HuH-7.5 (cell line): ENCODE data around the gene RABGAP1L.
"Not testable (repeated sequence)": the region's sequence is repeated elsewhere in the genome, so short reads cannot be mapped to it uniquely, and the experiment has no call there.

Source experiments
- DNase-seq: peaks from one replicate; pipeline ENCODE4 v3.0.0; 2011; ENCODE audit warnings: low spot score

Gene RABGAP1L

DNA sequence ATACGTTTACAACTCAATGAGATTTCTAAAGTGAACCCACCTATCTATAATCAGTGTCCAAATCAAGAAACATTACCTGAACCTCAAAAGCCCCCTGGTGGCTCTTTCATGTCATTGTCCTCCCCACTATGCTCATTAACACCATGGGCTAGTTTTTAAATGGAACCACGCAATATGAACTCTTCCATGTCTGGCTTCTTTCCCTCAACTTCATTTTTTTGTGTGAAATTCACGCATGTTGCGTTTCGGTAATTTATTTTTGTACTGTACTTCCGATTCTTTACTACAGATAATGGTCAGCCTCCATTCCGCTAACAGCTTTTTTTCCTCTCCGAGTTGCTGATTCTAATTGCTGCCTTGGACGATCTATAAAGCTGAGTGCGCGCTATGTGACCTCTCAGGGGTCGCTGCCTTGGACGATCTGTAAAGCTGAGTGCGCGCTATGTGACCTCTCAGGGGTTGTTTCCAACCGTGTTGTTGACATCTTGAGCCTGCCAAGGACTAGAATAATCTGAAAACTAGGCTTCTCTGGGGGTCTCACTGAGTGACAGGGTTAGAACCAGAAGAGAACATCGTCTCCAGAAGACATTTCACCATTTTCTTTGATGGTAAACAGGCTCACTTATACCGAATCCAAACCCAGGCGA lies 839.4 kb downstream of the RABGAP1L start:
- peak; percentile 39 for DNase-seq

DNA sequence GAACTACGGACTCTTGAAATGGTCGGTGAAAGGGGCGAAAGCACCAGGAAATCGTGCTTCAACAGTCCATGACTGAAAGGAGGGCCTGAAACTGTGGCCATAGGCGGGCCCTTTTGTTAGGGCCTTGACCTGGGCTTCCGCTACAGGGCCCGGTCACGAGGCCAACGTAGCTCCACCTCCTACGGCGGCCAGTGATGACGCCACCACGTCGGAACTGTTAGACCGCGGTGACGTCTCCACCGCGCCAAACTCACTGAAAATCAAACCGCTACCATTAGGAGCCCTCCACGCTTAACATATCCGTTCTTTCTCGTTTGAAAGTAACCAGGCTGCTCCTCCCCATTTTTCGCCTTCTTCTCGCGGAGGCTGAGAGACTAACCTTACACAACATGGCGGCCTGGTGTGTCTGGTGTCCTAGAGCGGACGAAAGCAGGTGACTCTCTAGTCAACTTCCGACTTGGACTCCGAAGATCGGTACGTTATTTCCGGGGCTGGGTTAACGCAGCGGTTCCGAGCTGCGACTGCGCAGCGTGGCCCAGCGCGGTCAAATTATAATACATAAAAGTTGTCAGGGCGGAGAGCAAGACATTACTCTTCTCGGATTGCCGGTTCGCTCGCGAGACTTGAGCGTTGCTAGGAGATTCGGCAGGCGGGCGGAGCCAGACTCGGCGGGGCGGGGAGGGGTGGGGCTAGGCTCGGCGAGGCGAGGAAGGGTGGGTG lies 840.1 kb downstream of the RABGAP1L start:
- peak; percentile 66 for DNase-seq

DNA sequence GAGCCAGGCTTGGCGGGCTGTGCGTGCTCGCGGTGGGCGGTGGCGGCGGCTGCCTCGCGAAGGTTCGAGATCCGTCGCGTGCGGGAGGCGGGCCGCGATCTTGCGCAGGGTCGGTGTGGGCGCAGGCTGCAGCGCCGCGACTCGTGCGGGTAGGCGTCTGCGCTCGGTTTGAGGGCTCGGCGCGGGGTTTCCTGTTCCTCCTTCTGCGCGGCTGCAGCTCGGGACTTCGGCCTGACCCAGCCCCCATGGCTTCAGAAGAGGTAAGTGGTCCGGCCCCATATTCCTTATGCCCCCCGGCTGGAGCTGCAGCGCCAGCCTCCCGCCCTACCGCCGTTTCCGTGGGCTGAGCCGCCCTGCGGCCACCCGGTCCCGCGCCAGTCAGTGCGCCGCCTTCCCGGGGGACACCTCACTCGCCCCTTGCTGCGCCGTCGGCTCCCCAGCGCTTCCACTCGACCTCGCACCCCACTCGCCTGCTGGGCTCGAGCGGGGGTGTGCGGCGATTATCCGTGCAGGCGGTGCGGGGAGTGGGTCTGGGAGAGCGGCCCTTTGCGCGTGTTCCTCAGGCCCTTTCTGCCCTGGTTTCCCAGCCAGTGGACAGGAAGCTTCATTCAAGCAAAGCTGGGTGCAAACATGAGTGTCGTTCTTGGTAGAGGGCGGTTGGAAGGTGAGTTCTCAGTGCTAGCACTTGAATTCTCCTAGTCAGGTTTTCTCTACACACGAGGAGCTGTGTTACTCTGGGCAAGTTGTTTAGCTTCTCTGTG lies 840.8 kb downstream of the RABGAP1L start, which contains the start of gene CACYBP:
Gene CACYBP, plus strand, starts transcription at position 12 of the 761 bp plus-strand sequence. Its CDS starts 234 bp downstream, at position 246.
- DNase-seq, result no peak

DNA sequence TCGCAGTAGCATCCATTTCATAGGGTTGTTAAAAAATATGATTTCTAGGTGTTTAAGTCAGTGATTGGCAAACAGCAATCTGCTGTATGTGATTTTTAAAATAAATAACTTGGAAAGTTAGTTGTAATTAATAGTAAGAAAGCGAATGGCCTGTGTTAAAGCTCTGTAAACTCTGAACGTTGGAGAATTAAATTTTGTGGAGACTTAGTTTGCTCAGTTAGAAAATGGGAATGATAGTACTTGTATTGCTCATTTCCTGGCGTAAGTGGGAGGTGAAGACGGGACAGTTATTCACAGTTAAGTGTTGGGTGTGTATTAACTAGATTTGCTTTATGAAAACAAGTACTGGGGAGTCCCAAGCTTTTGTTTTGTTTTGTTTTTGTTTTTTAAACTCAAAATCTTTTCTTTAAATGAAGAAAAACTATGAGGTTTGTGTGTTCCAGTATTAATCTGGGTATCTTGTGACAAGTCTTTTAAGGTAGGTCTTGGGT lies 841.4 kb downstream of the RABGAP1L start:
- DNase-seq, result no peak

DNA sequence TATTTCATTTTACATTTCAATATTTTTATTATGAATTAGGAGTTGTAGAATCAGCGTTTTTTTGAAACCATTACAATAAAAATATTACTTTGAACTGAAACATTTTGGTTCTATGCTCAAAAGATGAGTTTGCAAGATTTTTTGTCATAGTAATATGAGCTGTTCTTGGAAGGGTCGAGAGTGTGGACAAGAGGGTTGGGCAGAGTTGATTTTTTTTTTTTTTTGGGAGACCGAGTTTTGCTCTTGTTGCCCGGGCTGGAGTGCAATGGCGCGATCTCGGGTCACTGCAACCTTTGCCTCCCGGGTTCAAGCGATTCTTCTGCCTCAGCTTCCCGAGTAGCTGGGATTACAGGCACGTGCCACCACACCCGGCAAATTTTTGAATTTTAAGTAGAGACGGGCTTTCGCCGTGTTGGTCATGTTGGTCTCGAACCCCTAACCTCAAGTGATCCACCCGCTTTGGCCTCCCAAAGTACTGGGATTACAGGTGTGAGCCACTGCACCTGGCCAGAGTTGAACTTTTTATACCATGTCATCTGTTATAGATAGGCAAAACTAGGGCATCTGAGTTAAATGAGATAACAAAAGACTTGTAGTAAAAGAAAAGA lies 843.7 kb downstream of the RABGAP1L start:
- DNase-seq, result no peak

DNA sequence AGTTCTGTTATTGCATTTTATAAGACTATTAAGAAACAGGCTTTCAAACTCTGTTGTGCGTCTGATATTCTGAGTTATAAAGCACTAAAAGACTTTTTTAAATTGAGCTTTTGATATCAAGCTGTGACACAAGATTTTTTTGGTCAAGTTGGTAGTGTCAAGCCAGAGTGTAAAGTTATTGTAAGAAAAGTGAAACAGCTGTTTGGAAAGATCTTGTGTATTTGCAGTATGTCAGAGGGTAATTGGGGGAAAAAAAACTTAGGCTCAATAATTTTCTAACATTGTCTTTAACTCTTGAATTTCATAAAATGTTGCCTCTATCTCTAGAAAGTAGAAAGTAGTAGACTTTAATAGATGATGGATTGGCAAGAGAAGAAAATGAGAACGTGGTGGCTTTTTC lies 844.2 kb downstream of the RABGAP1L start:
- no peak for DNase-seq

DNA sequence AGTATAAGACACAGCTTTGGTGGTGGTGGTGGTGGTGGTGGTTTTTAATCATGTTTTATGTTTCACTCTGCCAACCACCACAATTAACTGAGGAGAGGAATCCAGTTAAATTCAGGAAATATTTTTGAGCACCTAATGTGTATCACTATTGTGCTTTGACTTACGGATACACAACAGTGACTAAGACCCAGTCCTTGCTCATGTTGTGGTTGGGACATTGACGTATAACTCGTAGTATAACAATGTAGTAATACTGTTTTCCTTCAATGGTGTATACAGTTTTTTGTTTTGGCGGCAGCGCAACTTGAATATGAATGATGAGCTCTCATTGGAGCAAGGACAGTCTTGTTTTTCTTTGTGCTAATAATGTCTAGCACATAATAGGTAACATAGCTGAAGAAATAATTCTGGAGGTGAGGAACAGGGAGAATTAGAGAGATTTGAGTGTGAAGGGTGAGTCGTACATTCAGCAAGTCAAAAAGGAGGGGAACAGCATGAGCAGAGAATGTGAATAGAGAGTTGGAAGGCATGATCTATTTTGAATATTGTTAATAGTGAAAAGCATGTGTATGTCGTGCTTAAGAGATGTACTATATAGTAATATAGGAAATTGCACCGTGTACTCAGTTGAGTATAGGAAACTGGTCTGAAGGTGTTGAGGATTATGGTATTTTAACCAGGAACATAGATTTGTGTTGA lies 845.9 kb downstream of the RABGAP1L start:
- no peak for DNase-seq

DNA sequence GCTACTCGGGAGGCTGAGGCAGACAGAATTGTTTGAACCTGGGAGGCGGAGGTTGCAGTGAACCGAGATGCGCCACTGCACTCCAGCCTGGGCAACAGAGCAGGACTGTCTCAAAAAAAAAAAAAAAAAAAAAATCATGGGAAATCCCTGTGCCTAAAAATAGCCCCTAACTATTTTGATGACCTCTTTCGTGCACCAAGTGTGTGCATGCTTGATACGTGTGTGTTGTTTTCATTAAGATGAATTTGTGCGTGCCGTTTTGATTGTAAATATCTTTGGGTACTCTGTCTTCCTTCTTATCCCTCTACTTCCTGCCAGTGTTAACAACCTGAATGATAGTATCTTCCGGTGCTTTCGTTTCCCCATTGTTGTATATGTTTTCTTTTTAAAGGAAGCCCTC lies 850.2 kb downstream of the RABGAP1L start:
- no peak for DNase-seq

DNA sequence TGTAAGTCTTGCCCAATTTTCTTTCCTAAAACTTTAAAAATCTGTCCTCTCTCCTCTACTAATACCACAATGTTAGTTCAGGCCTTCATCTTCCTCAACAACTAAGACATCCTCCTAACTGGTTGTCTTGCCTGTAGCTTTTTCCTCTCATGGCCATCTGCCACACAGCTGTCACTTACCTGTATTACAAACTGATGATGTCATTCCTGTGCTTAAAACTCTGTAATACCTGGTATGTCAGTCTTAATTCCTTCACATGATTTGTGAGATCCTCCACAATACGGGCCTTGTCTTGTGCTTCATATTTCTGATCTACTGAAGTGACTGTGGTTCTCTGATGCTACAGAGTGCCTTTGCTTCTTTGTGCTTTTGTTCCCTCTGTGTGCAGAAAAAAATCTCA lies 854.1 kb downstream of the RABGAP1L start:
- DNase-seq, result no peak

DNA sequence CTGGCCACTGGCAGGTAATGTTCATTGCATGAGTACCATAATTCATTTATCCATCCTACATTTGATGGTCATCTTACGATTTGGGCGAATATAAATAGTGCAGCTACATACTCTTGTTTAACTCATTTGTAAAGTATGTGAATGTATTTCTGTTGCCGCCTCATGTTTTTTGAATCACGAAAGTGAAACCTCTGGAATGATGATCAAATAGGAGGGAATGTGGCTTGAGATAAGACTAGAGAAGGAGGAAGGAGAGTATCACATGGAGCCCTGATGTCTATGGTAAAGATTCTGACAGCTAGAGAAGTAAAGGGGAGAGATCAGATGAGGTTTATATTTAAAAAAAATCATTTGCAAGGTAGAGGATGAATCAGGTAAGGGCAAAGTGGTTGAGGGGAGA lies 855.9 kb downstream of the RABGAP1L start:
- DNase-seq, result no peak

DNA sequence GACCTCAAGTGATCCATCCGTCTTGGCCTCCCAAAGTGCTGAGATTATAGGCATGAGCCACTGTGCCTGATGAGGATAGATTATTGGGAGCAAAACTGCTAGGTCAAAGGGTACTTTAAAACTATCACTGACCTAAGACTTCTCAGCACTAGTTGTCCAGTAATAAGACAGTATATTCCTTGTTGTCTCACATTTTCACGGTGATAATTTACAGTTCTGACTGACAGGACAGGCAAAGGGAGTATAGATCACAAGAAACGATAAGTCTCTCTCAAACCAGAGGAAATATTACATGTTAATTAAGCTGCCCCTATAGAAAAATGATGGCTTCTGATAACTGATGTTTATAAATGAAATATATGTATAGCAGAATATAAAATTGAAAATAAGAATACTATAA lies 860.2 kb downstream of the RABGAP1L start:
- DNase-seq, result no peak

DNA sequence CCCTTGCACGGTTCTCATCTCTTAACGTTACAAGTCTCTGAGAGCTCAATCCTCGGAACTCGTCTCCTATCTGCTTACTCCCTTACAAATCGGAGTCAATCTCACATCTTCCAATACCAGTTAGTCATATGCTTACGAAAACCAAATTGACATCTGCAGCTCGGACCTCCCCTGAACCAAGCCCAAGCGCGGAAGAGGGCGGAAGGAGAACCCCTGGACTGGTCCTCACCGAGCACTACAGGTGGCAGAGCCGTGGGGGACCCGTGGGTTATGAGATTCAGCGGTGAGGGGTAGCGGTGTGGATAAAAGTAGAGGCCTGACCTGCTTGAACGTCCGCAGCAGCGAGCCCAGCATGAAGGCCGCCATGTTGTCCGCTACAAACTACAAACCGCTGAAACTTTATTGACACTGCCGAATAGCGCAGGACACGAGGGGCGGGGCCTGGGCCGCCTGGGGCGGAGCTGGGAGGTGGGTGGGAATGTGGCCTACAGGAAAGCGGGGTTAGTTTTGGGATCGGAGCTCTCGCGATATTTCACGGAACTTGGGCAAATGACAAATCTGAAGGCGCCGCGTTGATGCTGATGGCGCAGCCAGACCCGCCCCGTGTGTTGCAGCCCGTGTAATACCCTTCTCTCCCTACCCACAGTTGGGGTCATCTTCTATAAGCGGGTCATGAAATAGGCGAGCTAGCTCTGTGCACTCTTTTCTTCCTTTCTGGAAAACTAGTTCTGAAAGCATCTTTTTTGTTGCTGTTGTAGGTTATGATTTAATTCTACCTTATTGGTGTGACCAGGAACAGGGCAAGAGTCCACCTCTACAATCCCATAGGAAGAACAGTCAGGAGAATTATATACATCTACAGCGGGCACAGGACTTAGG lies 864.0 kb downstream of the RABGAP1L start, which contains the start of gene MRPS14:
Gene MRPS14, minus strand, starts transcription at position 383 of the 879 bp plus-strand sequence. Its CDS starts 17 bp downstream, at position 366.
- peak; percentile 56 for DNase-seq

DNA sequence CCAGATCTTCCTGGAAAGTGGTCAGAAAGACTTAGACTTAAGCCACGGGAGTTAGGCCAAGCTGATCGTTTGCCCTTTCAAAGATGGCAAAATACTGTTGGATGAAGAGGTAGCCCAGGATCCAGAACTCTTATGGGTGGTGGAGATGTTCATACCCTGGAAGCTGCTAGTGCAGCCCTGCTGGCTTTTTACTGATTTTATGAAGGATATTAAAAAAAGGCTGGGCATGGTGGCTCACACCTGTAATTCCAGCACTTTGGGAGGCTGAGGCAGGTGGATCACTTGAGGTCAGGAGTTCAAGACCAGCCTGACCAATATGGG lies 864.6 kb downstream of the RABGAP1L start:
- DNase-seq, result not testable (repeated sequence)

DNA sequence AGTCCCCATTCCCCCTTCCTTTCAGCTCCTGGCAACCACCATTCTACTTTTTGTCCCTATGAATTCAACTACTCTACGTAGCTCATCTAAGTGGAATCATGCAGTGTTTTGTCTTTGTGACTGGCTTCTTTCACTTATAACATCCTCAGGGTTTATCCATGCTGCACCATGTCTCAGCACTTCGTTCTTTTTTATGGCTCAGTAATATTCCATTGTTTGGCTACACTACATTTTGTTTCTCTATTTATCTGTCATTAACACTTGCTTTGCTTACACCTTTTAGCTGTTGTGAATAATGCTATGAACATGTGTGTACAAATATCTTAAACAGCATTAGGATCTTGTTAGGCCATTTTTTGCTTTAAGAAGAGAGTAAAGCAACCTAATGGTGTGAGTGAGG lies 865.5 kb downstream of the RABGAP1L start:
- no peak for DNase-seq

DNA sequence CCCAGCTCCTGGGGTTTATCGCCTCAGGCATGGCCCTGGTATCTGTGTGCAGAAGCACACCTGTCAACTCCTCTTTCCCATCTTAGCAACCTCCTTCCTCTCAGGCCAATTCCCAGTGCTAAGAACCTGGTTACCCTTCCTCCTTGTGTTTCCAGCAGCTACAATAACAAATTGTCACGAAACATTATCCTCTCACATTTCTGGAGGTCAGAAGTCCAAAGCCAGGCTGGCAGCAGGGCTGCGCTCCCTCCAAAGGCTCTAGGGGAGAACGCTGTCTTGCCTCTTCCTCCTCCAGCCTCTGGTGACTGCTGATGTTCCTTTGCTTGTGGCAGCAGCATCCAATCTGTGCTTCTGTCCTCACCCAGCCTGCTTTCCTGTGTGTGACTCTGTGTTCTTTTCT lies 874.6 kb downstream of the RABGAP1L start:
- no peak for DNase-seq

DNA sequence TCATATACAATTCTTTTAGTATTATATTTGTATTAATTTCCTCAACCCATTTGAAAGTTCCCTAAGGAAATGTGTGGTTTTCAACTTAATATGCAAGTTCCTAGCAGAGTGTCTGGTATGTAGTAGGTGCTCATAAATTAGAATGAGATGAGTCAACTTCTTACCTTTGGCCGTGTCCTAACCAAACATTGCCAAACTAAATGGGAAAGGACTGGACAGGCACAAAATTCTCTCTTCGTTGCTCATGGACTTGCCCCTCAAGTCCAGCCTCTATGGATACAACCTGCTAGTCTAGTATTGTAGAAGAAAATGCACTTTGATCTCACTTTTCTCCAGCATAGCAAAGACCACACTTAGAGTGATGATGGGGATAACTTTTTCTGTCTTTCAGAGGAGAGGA lies 875.5 kb downstream of the RABGAP1L start:
- no peak for DNase-seq

DNA sequence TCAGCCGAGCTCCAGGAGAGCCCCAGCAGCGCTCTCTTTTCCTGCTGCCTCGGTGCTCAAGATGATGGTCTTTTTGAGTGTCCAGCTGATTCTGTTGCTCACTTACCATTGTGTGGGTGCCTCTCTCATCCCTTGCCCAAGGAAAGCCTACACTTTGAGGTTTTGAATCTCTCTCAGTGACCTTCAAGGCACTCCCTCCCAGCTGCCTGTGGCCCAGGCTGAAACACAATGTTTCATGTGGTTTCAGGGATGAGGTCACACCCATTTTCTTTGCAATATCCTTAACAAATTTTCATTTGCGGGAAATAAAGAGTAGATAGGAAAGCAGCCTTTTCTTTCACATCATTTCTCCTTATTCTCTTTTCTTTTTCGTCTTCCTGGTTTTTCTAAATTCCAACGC lies 876.5 kb downstream of the RABGAP1L start:
- DNase-seq, result no peak

DNA sequence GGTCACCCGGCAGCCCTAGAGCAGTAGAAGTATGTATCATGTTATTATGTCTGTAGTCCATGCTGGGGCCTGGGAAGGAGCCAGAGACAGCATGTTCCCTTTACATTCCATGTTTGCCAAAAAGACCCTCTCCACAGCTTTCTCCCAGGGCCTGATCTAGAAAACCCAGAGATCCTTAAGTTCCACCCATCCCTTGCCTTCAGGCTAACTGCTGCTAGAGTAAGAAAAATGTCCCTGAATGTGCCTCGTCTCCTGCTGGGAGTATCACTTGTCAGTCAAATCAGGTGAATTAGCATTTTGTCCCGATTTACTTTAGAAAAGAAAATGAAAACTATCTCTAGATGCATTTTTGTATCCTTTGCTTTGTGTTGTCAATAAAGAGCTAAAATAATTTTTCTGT lies 877.2 kb downstream of the RABGAP1L start:
- DNase-seq, result no peak

DNA sequence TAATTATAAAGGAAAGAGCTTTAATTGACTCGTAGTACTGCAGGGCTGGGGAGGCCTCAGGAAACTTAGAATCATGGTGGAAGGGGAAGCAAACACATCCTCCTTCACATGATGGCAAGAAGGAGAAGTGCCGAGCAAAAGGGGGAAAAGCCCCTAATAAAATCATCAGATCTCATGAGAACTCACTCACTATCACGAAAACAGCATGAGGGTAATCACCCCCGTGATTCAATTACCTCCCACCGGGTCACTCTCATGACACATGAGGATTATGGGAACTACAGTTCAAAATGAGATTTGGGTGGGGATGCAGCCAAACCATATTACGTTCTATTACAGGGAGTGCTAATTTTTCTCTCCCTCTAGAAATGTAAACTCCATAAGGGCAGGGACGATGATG lies 878.1 kb downstream of the RABGAP1L start:
- no peak for DNase-seq

DNA sequence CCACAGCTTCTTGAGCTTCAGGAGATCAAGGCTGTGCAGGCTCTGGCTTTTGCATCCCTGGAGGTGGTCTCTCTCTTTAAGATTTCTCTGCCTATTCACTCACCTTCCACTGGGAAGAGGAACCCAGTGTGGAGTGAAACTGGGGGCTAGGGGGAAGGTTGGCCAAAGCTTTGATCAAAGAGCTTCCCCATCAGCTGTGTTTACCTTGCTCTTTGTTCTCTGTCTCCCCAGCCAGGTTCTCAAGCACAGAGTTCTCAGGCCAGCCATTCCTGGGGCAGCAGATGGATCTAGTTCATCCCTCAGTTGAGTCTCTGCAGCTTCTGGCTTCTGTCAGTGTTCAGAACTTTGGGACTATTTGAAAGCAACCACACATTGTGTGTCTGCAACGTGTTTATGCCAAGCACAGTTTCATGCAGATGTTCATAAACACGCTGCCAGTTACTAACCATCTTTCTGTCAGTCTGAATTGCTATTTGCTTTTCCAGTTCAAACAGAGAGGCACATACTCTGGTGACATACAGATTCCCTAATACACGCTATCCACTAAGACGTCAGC lies 881.1 kb downstream of the RABGAP1L start:
- no peak for DNase-seq

DNA sequence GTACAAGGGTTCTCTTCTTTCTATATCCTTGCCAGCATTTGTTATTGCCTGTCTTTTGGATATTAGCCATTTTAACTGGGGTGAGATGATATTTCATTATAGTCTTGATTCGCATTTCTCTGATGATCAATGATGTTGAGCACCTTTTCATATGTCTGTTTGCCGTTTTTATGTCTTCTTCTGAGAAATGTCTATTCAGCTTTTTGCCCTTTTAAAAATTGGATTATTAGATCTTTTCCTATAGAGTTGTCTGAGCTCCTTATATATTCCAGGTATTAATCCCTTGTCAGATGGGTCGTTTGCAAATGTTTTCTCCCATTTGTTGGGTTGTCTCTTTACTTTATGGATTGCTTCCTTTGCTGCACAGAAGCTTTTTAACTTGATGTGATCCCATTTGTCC lies 883.3 kb downstream of the RABGAP1L start:
- DNase-seq, result no peak
